GM18526 (cell line): Measurements from ENCODE around the gene TMEM116.

ENCODE experiments used
- POLR2A ChIP-seq: IDR thresholded peaks from 3 replicates; pipeline ENCODE4 v1.6.1; 2011; ENCODE audit not compliant: insufficient read length; ENCODE audit errors: extremely low read depth

The TMEM116 gene

GRCh38 chr12:111991535-111991934 lies 21.4 kb downstream of the TMEM116 start:
- no peak for TF ChIP-seq POLR2A

DNA sequence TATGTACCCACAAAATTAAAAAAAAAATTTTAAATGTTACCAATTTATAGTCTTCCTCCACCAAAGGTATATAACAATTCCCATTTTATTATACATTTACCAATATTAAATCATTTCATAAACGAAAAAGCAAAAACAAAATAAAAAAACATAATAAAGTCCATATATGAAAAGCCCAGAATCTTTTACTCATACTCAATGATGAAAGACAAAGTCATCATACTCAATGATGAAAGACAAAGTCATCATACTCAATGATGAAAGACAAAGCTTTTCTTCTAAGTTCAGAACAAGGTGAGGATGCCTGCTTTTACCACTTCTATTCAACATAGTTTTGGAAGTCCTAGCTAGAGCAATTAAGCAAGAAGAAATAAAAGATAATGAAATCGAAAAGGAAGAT lies 28.1 kb downstream of the TMEM116 start:
- no peak for TF ChIP-seq POLR2A

- no peak for TF ChIP-seq POLR2A
These were observed 31.0 kb downstream of the TMEM116 start for GRCh38 chr12:111981987-111982386.

DNA sequence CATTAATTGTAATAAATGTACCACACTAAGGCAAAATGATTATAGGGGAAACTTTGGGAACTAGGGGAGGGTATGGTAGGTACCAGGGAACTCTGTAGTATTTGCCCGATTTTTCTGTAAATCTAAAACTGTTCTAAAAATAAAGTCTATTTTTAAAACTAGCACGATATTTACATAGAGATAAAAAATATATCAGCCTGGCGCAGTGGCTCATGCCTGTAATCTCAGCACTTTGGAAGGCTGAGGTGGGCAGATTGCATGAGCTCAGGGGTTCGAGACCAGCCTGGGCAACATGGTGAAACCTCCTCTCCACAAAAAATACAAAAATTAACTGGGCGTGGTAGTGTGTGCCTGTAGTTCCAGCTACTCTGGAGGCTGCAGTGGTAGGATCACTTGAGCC lies 32.4 kb downstream of the TMEM116 start:
- TF ChIP-seq POLR2A = no peak

GRCh38 chr12:111978545-111978944 lies 34.4 kb downstream of the TMEM116 start:
- no peak for TF ChIP-seq POLR2A

DNA sequence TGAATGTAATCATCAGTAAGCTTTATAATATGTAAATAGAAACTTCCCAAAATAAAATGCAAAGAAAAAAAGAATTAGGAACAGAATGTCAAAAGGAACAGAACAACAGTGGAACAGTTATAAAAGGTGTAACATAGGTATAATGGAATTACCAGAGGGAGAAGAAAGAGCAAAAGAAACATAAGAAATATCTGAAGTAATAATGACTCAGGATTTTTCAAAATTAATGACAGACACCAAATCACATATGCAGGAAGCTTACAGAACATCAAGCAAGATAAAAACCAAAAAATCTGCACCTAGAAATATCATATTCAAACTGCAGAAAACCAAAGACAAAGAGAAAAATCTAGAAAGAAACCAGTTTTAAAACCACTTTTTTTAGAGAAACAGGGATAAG lies 36.1 kb downstream of the TMEM116 start:
- no peak for TF ChIP-seq POLR2A

DNA sequence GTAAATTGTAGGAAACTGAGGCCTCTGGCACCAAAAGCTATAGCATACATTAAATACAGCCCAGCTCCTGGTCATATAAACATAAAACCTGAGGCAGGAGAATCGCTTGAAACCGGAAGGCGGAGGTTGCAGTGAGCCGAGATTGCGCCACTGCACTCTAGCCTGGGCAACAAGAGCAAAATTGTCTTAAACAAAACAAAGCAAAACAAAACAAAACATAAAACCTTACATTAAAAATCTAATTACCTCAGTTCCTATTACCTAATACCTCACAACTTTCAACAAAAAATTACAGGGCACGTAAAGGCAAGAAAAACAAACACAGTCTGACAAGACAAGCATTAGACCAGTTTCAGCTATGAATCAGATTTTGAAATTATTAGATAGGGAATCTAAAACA lies 36.7 kb downstream of the TMEM116 start:
- no peak for TF ChIP-seq POLR2A

GRCh38 chr12:111975161-111975931 lies 37.6 kb downstream of the TMEM116 start:
- TF ChIP-seq POLR2A = no peak

GRCh38 chr12:111971800-111972199 lies 41.2 kb downstream of the TMEM116 start:
- TF ChIP-seq POLR2A = no peak

GRCh38 chr12:111964935-111965334 lies 48.0 kb downstream of the TMEM116 start:
- TF ChIP-seq POLR2A = no peak

DNA sequence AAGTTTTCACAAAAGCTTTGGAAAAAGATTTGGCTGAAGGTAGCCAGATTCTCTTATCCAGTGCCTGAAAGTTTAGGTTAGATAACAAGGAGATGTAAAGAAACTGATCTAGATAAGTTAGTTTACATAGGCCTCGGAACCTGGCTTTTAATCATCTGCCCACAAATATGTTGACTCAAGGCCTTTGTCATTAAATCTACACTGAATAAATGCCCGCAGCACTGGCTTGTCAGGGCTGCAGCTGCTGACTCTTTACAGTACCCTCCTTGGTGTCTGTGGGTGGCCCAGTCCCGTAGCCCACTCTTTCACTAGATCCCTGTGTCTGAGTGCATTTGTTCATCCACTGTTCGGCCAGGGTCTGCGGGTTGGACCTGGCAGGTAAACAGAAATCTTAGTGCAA lies 58.0 kb downstream of the TMEM116 start:
- TF ChIP-seq POLR2A = no peak

- TF ChIP-seq POLR2A = no peak
These were observed 59.5 kb downstream of the TMEM116 start for GRCh38 chr12:111953455-111953854.

DNA sequence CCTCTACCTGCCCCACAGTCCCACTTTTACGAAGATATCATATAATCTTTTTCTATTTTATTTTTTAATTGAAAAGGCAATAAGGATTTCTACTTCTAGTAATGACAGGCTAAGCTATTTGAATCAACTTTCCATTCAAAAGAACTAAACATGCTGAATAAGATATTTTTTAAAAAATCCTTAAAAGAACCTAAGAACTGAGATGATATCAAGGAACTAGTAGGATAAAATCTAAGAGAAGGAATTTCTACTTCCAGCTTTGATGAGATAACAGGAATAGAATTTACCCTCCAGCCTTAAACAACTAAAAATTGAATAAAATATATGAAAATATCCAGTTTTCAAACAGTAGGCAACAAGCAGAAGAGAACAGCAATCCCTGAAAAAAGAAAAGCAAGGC lies 69.0 kb downstream of the TMEM116 start:
- no peak for TF ChIP-seq POLR2A

GRCh38 chr12:111942557-111942956 lies 70.4 kb downstream of the TMEM116 start:
- TF ChIP-seq POLR2A = no peak

DNA sequence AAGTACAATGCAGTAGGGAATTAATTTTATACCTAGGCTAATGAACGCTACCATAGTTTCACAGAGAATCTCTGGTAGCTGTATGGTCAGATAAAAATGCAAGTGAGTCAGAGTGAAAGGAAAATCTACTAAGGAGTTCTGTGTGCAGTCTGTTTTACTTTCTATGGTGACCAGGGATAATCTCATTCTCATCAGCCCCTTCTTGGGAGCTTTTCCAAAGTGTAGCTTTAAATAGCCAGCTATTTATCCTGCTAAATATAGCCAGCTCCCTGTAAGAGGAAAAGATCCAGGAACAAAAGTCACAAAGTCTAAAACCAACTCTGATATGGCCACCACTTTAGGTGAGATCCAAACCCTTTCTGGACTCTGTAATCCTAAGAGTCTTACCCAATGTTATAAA lies 75.5 kb downstream of the TMEM116 start:
- TF ChIP-seq POLR2A = no peak

DNA sequence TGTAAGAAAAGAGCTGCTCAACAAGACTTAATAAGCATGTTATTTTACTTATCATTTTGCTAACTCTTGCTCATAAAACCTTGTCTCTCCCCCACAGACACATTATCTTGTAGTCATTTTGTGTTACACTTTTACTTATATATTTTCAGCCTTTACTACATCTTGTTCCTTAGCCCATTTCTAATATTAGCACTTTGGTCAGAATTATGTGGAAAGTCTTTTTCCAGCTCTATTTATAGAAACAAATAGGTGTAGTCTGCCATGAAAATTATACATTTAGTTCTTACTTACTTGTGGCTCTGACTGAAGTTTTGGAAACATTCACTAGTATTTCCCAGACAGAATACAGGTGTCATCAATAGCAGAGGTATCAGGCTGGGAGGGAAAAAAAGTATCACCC lies 76.1 kb downstream of the TMEM116 start:
- TF ChIP-seq POLR2A = no peak

DNA sequence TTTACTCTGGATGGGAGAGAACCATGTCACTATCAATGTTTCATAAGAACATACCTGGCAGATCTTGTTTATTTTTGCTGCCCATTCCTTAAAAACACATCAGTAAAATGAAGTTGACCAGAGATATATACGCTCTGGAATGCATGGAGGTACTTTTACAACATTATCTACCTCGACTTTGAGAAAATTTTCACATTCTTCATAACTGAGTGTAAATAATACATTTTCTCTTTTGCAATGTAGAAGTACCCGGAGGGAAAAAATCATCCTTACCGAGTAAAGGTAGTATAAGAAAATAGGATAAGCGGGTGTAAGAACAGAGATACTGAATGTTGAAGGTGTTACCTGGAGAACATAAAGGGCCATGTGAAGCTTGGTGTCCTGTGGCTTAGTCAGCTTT lies 80.7 kb downstream of the TMEM116 start:
- TF ChIP-seq POLR2A = no peak
